Measurements from ENCODE around the gene PYGB.

DNA sequence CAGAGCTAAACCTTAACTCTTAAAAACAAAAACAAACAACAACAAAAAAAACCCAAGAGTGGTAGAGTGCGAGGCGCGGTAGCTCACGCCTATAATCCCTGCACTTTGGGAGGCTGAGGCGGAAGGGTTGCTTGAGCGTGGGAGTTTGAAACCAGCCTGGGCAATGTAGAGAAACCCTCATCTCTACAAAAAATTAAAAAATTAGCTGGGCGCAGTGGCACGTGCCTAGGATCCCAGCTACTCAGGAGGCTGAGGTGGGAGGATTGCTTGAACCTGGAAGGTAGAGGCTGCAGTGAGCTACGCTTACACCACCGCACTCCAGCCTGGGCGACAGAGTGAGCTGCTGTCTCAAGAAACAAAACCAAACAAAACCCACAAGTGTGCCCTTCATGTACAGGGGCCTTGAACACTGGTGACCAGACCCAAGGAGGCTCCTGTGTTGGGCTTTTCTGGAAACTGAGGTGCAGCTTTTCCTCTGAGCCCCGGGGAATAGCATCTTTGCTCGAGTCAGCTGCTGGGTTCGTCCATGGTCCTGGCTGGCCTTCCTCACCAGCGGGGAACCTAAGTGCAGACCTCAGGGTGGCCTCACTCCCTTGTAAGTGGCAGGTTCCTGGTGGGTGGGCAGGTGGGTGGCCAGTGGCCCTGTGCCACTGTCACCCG, 39.9 kb downstream of the PYGB start:
- TF ChIP-seq, protein P1, sequence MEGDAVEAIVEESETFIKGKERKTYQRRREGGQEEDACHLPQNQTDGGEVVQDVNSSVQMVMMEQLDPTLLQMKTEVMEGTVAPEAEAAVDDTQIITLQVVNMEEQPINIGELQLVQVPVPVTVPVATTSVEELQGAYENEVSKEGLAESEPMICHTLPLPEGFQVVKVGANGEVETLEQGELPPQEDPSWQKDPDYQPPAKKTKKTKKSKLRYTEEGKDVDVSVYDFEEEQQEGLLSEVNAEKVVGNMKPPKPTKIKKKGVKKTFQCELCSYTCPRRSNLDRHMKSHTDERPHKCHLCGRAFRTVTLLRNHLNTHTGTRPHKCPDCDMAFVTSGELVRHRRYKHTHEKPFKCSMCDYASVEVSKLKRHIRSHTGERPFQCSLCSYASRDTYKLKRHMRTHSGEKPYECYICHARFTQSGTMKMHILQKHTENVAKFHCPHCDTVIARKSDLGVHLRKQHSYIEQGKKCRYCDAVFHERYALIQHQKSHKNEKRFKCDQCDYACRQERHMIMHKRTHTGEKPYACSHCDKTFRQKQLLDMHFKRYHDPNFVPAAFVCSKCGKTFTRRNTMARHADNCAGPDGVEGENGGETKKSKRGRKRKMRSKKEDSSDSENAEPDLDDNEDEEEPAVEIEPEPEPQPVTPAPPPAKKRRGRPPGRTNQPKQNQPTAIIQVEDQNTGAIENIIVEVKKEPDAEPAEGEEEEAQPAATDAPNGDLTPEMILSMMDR (IDR thresholded peaks at IDR 0.05): no peak
- TF ChIP-seq POLR2A (IDR thresholded peaks at IDR 0.05) (no peak), EP300 (IDR thresholded peaks at IDR 0.05) (no peak)

Measured in tibial nerve (tissue), 4 donors.